GM21717 (cell line): ENCODE results near the gene MINAR1.
"Not testable (repeated sequence)": the region's sequence is repeated elsewhere in the genome, so short reads cannot be mapped to it uniquely, and the experiment has no call there.

Experiments
- ATAC-seq: cut with Tn5 transposase; IDR thresholded peaks from one replicate; pipeline ENCODE4 v1.9.1; 2021; ENCODE audit warnings: mild to moderate bottlenecking, moderate library complexity; ENCODE audit not compliant: unreplicated experiment

Gene MINAR1, protein sequence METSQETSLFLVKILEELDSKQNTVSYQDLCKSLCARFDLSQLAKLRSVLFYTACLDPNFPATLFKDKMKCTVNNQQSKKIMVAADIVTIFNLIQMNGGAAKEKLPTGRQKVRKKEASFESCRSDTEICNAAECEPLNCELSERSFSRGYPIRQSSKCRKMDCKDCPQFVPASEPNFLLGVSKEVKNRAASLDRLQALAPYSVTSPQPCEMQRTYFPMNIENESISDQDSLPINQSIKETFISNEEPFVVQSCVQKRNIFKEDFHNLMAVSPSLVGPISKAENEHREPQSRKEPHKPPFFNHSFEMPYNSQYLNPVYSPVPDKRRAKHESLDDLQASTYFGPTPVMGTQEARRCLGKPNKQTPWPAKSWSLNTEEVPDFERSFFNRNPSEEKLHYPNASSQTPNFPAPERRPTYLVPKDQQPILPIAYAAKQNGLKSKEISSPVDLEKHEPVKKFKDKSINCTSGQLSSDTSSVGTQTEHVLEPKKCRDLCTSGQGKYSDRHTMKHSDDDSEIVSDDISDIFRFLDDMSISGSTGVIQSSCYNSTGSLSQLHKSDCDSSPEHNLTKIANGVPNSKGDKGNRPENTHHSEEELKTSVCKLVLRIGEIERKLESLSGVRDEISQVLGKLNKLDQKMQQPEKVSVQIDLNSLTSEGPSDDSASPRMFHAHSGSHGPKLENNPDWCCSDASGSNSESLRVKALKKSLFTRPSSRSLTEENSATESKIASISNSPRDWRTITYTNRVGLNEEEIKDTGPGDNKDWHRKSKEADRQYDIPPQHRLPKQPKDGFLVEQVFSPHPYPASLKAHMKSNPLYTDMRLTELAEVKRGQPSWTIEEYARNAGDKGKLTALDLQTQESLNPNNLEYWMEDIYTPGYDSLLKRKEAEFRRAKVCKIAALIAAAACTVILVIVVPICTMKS

DNA sequence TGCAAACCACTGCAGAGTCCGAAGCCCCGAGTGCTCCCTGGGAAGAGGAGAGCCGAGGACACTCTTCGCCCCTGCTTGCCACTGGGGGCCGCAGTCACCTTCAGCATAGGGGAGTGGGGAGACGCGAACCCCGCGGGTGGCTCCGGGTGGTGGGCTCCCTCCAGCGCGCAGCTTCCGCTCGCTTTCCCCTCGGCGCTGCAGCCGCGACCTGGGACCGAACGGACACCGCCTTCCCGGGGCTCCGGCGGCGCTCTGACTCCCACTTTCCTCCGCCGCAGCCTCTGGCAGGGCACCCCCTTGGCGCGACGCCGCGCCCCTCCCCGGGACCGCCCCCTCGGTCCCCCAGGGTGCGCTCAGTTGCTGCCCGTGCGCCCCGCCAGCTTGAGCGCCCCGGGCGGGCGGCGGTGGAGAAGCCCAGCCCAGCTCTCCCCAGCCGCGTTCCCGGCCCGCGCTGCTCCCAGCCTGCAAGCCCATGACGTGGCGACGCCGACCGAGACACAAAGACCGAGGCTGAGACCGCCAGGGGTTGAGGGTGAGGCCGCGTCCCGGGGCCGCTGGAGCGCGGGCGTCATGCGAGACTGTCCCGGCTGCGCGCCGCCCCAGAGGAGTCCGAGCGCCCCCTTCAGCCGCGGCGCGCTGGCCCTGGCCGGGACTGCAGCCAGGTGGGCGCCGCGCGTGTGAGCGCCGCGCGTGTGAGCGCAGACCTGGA is at the start of gene MINAR1:
Gene MINAR1, plus strand, starts transcription at position 701 of the 709 bp plus-strand sequence. CDS start 23,812 bp downstream, outside the sequence.
- ATAC-seq = no peak

DNA sequence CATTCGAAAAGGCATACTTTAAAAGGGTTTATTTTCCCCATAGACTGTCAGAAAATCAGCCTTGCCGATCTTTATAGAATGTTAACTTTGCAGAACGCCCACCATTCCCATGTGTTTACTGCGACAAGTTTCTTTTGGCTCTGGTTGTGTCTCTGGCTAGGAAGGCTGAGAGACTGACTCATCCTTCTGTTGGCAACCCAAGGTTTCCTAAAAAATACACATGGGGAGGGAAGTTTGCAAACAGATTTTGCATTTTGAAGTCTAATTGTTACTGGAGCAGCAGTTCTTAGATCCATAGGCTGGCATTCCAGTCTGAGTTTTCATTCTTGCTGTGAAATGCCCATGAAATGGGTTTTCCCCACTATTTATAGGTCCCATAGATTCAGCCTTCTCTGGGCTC is 37.9 kb upstream of the MINAR1 start:
- ATAC-seq = no peak

DNA sequence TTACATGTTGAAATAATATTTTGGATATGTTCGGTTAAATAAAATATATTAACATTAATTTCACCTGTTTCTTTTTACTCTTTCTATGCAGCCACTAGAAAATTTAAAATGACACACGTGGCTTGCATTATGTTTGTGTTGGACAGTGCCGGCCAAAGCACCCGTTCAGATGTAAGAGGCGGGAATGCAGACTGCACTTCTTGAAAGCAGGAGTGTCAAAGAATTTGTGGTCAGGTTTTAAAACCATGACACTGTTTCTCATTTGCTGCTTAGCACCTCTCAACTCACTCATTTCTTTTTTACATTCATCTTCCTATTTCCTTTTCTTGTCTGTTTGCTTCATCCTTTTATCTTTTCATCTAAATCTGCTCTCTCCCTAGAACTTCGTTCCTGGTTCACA is 35.3 kb upstream of the MINAR1 start:
- ATAC-seq = no peak

DNA sequence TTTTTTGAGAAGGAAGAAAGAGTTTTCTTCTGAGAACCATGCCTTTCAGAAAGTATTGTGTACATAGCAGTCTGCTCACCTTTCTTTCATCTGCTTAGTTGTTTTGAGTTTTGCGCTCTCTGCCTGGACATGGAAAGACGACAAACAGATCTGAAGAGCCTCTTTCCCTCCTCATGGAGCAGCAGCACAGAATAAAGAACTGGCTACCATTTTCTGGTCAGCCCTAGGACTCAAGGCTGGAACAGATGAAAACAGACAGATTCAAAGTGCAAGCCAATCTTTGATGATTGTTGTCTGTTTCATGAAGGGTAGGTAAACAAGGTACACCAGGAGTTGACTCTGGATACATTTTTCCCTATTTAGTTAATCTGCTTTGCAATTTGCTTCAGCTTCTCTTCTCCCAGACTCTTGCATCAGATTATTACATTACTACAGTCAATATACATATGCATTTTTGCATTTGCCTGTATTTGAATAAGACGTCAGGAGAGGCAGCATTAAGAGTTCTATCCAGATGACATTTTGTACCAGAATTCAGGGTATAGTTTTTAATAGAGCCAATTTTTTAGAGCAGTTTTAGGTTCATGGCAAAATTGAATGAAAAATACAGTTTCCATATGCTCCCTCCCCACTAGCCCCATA is 34.7 kb upstream of the MINAR1 start:
- ATAC-seq = no peak

DNA sequence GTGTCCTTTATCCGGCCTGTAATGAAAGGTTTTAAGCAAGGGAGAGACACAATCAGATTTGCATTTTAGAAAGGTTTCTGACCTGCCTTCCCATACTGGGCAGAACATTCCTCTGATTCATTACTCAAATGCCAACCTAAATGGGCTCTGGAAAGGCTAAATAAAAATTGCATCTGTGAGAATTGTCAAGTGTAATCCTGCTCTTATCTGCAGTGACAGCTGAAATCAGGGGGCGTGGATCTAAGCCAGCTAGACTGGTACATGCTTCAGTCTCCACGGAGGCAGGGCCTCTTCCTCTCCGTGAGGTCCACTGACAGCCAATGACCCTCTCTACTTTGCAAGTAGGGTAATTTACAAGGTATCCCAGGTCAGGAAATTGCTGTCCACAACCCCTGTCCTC is 32.5 kb upstream of the MINAR1 start:
- no peak for ATAC-seq

DNA sequence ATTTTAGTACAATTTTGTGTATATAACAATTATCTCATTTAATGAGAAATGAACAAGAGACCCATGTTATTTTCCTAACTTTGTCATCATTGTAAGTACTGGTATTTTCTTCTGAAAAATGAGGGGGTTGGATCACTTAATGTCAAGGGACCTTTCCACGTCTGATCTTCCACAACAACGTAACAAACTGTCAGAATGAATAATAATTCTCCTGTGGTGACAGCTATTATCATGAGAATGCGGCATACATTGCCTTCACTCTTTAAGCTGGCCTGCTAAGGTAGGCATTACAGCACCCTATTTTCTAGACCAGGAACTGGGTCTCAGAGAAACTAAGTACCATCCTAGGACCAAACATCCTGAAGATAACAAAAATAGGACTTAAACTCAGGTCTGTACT is 31.5 kb upstream of the MINAR1 start:
- ATAC-seq = no peak

DNA sequence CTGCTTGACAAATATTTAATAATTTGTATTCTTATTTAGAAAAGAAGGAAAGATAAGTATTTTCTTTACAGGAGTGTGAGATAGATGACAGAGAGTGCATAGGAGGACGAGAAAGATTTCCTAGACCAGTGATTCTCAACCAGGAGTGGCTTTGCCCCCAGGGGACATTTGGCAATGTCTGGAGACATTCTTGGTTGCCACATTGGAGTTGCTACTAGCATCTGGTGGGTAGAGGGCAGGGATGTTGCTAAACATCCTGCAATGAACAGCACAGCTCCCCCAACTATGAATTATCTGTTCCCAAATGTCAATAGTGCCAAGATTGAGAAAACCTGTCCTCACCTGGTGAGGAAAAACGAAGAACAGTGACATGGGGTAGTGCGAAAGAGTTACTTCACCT is 30.8 kb upstream of the MINAR1 start:
- ATAC-seq = no peak

DNA sequence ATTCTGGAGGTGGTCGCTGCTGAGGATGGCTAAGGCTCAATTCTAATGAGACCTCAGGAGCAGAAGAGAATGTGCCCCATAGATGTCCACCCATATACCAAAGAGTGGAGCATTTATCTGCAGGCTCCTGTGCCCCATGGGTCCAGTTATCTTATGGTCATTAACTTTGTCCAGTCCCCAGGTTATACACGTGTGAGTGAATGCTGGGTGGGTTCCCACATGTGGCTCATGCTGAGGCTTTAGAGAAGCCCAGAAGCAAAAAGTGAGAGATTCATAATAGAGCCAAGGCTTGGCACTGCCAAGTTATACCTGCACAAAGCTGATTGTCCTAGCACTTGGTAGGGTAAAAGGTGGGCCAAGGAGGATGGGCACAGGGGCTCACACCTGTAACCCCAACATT is 30.0 kb upstream of the MINAR1 start:
- no peak for ATAC-seq

DNA sequence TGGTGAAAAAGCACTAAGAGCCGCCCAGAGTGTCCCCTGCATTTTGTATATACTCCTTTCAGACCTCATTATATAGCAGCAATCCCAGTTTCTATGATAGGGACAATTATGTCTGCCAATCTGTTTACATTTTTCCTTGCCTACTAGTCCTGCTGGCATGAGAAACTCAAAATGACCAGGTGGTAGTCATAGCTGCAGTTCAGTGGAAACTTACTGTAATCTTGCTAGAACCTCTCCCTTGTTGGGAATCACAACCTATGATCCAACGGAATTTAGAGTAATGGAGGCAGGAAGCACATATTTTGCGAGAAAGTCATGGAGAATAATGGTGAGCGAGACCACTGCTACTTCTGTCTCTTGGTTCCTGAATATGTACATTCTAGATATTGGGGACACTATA is 28.6 kb upstream of the MINAR1 start:
- no peak for ATAC-seq

DNA sequence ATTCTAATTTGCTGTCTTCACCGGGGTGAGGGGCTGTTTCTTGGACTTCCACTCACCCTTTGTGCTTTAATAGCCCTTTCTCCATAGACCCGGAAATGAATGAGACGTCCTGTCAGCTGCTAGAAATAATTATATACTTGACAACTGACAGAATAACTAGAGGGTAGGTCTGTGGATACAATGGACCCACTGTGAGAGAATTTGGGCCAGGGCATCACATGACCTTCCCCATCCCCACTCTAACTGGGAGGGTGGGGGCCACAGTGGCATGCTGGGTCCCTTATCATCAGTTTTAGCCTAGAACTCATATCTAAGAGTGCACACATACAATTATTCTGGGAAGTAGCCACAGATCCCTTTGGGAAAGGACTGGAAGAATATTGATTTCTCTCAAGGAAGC is 25.9 kb upstream of the MINAR1 start:
- no peak for ATAC-seq

DNA sequence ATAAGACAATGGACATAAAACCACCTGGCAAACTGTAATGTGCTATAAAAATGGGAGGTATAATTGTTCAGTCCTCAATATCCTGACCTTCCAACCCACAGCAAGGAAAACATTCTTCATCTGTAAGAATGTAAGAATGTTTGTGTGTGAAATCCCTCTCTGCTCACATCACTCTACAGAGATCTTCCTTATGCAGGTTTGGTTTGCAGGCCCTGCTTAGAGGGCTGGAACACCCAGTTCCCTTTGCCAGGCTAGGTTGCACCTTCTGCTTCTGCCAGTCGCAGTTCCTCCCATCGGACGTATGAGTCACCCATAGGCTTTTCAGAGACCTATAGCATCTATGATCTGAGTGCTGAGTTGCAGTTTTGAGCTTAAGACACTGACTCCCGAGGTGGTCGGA is 24.1 kb upstream of the MINAR1 start:
- no peak for ATAC-seq

DNA sequence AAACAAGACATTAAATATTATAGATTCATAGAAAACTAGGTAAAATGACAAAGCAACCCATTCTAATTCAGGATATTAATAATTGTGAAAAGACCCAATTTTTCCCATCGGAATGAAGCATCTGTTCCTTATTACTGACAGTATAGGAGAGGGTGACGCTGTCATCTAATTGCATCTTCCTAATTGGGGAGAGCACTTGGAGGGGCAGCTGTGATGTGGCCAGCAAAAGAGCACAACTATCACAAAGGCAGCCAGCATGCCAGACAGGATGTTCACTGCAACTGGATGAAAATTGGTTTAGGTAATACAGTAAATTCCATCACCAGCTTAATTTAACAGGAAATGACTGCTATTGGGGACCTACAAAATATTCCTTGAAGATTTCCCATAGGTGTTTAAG is 21.9 kb upstream of the MINAR1 start:
- ATAC-seq = no peak

DNA sequence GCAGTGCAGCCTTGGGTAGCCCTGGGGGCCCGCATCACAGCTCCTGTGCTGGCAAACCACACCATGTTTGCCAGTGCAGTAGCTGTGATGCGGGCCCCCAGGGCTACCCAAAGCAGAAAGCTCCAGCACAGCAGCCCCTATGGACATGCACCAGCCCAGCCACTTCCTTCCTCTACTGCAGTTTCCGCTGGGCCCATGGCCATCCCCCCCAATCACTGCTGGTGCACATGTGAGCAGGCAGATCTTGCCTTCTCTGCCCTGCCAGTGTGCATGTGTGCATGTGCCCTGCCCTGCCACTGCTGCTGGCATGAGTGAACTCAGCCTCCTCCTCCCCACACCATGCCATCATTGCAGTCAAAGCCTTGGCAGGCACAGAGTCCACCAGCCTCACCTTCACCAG is 20.1 kb upstream of the MINAR1 start:
- ATAC-seq = no peak

DNA sequence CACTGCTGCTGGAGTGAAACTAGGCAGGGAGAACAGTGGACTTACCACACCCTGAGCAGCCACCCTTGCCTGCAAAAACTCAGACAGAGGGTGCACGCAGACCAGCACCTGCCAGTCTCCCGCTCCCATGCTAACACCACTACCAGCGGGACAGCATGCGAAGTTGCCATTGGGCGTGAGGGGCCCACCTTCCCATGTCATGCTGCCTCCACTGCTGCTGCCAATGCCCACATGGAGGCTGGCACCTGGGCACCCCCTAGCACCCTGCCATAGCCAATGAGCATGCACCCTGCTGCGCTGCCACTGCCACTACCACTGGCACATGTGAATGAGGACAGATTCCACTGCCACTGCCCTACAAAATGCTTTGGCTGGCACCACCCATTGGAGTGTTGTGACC is 19.7 kb upstream of the MINAR1 start:
- ATAC-seq = no peak

DNA sequence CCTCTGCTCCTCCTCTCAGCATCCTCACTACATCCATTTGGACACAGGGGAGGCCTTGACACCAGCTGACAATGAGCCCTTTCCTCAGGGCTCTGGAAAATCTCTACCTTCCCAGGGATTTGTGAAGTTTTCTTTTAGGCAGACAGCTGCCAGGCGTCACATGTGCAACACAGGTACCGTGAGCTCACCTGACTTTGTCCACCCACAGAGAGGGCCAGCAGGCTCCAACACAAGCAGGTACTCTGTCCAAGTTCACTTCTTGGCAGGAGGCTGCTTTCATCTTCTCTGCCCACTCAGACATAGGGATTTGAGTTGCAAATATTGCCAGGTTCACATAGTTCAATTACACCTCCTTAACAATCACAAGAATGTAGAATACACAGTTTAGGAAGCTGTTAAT is 15.3 kb upstream of the MINAR1 start:
- ATAC-seq = no peak

DNA sequence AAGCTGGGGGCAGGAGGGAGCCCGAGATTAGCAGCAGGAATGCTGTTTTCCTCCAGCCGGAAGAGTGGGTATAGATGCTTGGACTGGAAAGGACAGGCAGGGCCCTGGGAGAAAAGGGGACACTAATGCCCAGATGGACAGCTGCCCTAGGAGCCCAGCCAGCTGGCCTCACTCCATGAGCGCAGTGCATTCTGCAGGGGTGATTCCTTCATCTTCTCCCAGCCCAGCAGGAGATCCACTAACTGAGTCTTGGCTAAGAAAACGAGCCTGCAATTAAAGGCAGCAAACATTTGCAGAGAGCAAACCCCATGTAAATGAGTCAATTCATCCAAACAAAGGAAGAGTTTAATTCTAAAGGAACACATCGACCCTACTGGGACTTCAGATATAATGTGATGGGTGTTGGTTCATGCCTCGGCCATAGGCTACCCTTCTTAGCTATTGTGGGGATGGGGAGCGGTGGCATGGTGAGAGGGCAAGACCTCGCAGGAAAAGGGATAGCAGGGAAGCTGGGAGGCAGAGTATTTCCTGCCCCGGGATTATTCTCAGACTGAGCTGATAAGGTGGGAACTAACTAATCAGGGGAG is 13.3 kb upstream of the MINAR1 start:
- no peak for ATAC-seq

DNA sequence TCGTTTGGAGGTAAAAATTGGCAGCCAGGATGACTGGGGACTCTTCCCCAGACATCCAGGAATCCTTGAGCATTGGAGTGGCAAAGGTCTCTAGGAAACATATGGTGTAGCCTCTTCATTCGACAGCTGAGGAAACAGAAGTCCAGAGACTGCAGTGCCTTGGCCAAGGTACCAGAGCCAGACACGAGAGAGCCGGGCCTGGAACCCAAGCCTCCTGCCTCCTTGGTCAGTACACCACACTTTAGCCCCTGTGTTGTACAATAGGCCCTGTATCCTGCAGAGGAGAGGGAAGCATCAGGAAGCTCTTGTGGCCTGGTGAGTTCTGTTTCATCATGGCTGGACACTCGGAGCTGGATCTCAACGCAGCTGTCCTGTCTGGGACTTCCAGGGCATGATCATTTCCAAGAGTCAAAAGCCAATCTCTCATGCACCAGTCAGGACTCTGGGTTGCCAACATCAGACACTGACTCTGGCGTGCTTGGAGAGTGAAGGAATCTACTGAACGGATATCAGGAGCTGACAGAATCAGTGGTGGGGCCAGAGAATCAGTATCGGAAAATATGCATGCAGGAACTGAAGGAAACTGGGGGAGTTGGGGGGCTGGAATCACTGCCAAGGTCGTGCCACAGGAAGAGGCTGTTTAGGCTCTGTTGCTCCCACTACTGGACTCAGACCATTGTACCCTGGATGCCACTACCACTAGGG is 6.4 kb upstream of the MINAR1 start:
- no peak for ATAC-seq

DNA sequence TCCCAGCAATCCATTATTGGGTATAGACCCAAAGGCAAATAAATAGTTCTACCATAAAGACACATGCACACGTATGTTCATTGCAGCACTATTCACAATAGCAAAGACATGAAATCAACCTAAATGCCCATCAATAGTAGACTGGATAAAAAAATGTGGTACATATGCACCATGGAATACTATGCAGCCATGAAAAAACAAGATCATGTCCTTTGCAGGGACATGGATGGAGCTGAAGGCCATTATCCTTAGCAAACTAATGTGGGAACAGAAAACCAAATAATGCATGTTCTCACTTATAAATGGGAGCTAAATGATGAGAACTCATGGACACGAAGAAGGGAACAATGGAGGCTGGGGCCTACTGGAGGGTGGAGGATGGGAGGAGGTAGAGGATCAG is 5.2 kb upstream of the MINAR1 start:
- not testable (repeated sequence) for ATAC-seq

DNA sequence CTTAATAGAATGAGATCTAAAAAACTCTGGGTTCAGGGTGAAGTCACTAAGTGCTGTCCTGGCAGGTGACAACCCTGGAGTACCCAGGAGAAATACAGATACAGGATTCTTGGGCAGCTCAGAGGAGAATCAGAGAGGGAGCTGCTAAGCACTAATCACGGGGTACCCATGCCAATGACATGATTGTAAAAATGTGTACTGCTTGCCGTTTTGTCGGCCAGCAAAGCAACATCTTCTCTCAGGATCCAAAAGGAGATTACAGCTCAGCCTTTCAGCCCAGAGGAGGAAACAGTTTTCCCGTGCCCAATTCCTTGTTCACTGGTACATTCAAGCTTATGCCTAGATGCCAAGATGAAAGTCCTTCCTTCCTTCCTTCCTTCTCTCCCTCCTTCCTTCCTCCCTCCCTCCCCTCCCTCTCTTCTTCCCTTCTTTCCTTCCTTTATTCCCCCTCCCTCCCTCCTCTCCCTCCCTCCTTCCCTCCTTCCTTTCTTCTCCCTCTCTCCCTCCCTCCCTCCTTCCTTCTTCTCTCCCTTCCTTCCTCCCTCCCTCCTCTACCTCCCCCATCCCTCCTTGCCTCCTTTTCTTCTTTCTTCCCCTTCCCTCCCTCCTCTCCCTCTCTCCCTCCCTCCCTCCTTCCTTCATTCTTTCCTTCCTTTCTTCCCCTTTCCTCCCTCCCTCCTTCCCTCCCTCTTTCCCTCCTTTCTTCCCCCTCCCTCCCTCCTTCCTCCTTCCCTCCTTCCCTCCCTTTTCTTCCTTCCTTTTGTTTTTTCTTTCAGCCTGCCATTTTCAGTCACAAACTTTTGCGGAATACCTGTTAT is 4.1 kb upstream of the MINAR1 start:
- no peak for ATAC-seq
